ENCODE data around the gene ITIH3. TPM values are rescaled to one million over a fixed set of nuclear protein-coding genes. Genes with fewer than 3 reads are reported as not detected.

ITIH3 gene
- polyA plus RNA-seq, 1 of the 3 experiments (the other 2 are of a cell fraction), result 4.3 TPM

GRCh38 chr3:52790337-52790736 lies 4.3 kb upstream of the ITIH3 start (continued):
- TF ChIP-seq FOXJ3 (CRISPR knock-in tag; IDR thresholded peaks at IDR 0.05), result no peak
- no peak for TF ChIP-seq ZBTB33 (IDR thresholded peaks at IDR 0.05; ENCODE audit: borderline replicate concordance, low read depth)
- TF ChIP-seq EP300 (IDR thresholded peaks at IDR 0.05; ENCODE audit: borderline replicate concordance in 1 of 2, low read depth in 1 of 2, low read length in 1 of 2), result no peak

GRCh38 chr3:52790741-52791140 lies 3.9 kb upstream of the ITIH3 start:
- ChIA-PET POLR2A (no interaction called here), CTCF (interaction anchor here (1.0 to 1.9 kb wide), 3 partner anchors 9 to 24 kb away, joined by 3 to 5 read pairs (median 4); no protein-coding TSS in a partner anchor)
- WGBS (ENCODE audit: low lambda C conversion rate), result 76% methylated on average over 12 of the region's 13 CpGs
- no peak for TF ChIP-seq GABPA (IDR thresholded peaks at IDR 0.05; ENCODE audit: low read depth)
- no peak for TF ChIP-seq SIN3A (IDR thresholded peaks at IDR 0.05; ENCODE audit: borderline replicate concordance, low read depth, low read length)
- TF ChIP-seq USF1 (IDR thresholded peaks at IDR 0.05; ENCODE audit: borderline replicate concordance, low read depth), result no peak
- no peak for TF ChIP-seq YY1 (IDR thresholded peaks at IDR 0.05; ENCODE audit: low read depth)
- no peak for TF ChIP-seq JUND (IDR thresholded peaks at IDR 0.05)
- TF ChIP-seq TCF12 (IDR thresholded peaks at IDR 0.05), result no peak
- no peak for TF ChIP-seq IRF3 (IDR thresholded peaks at IDR 0.05; ENCODE audit: low read depth, low read length)
- no peak for TF ChIP-seq ZBTB33 (IDR thresholded peaks at IDR 0.05; ENCODE audit: borderline replicate concordance, low read depth)
- no peak for TF ChIP-seq REST (IDR thresholded peaks at IDR 0.05; ENCODE audit: low read depth, low read length)
- no peak for TF ChIP-seq FOXM1 (IDR thresholded peaks at IDR 0.05; ENCODE audit: low read depth)
- TF ChIP-seq MAX (IDR thresholded peaks at IDR 0.05; ENCODE audit: low read depth), result no peak
- no peak for TF ChIP-seq ELF1 (IDR thresholded peaks at IDR 0.05)
- no peak for TF ChIP-seq RCOR1 (IDR thresholded peaks at IDR 0.05; ENCODE audit: low read length)
- TF ChIP-seq EZH2phosphoT487 (IDR thresholded peaks at IDR 0.05; ENCODE audit: borderline replicate concordance, low read depth), result no peak
- TF ChIP-seq POLR2AphosphoS5 (IDR thresholded peaks at IDR 0.05; ENCODE audit: low read depth, low read length), result no peak
- TF ChIP-seq TEAD4 (IDR thresholded peaks at IDR 0.05; ENCODE audit: borderline replicate concordance, insufficient read depth), result no peak
- no peak overlapping the region for H3K4me2 ChIP-seq
- H2AFZ ChIP-seq (ENCODE audit: low read depth), result no peak overlapping the region
- no peaks in the 10 kb centered on the region for H3K79me2 ChIP-seq (ENCODE audit: insufficient read depth)
- no peak overlapping the region for H3K27ac ChIP-seq (ENCODE audit: low read depth in 2 of 2, low read length in 1 of 2)
- no peaks in the 10 kb centered on the region for H3K9me3 ChIP-seq
- H3K27me3 ChIP-seq (ENCODE audit: insufficient read depth), result no peaks in the 10 kb centered on the region
- no peaks in the 10 kb centered on the region for H3K9me2 ChIP-seq
- H3F3A ChIP-seq (replicated peaks; ENCODE audit: insufficient read depth), result no peaks in the 10 kb centered on the region
- H3K9ac ChIP-seq, result no peak overlapping the region
- no peak for DNase-seq
- no peaks in the 10 kb centered on the region for H3K36me3 ChIP-seq (replicated peaks in 1 of 2; ENCODE audit: control insufficient read depth in 1 of 2, insufficient read depth in 2 of 2, low read length in 1 of 2)
- peaks cover 0 to 3% of the 10 kb centered on the region in 2 experiments; a peak in 1 of 4 replicates for H3K4me1 ChIP-seq (ENCODE audit: control insufficient read depth in 1 of 2, insufficient read depth in 2 of 2, low read depth in 1 of 2, low read length in 1 of 2)
- no peak overlapping the region for H3K4me3 ChIP-seq (ENCODE audit: low read depth in 2 of 2, low read length in 1 of 2)
- no peaks in the 10 kb centered on the region for H4K20me1 ChIP-seq (ENCODE audit: insufficient read depth)
